DMS153 treated with DMSO at 0.1 percent for 48 hours (cell line): Measurements from ENCODE around the gene RGS19.

Experiments
- DNase-seq: peaks from one replicate; lab custom pipeline; 2025; ENCODE audit not compliant: unreplicated experiment; lab: John Stamatoyannopoulos, UW

Gene RGS19

GRCh38 chr20:64037199-64037497 lies 42.2 kb downstream of the RGS19 start:
- DNase-seq = no peak

DNA sequence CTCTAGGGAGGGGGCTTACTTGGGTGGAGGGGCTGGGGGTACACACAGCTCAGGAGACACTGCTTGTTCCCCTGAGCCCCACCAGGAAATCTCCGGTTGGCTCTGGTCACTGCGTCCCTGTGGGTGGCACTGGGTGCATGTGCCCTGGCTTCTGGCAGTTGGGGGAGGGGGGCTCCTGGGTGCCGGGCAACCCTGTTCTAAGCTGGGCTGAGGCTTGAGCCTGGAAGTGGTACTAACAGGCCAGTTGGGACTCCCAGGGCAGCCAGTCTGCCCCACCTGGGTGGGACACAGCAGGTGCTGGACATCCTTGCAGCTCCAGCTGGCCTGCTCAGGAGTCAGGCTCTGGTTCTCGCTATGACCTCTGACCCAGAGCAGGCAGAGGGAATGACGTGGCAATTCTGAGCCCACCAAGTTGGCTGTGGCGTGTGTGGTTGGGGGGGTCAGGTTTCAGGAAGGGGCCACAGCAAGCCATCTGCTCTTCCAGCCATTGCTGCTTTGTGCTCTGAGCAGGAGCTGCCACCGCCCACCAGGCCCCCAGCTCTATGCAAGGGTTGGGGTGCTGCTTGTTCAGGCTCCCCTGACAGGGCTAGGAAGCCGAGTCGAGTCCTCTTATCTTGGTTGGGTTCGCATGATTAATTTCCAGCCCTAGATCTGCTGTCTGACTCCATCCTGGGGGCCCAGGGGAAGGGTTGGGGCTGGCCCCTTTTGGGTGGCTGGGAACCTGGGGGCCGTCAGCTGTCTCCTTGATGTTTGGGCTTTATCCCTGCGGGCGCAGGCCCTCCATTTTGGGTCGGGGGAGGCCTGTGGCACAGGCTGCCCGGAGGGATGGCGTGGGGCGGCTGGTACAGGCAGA lies 42.7 kb downstream of the RGS19 start:
- DNase-seq = no peak

DNA sequence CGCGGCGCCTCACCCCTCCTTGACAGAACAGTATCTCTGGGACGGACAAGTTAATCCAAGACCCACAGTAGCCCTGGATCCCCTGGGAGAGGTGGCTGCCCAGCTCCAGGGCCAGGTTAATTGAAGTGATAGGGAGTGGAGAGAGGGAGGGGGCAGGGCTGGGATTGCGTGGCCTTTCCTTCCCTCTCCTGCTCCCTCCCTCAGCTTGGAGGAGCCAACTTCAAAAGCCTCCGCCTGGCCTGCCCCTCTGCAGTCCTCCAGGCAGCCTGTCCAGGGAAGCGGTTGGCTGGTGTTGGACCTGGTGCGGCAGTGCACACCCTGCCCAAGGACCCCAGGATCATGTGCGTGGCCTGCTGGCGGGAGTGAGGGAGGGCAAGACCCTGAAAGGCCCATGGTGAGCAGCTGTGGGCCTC lies 43.4 kb downstream of the RGS19 start, which contains the start of gene C20orf204:
Gene C20orf204 (plus strand): TSS at position 250 of the 413 bp plus-strand sequence. CDS start 142 bp downstream, at position 392.
- DNase-seq = no peak

GRCh38 chr20:64035066-64035932 lies 44.0 kb downstream of the RGS19 start:
- DNase-seq = no peak

DNA sequence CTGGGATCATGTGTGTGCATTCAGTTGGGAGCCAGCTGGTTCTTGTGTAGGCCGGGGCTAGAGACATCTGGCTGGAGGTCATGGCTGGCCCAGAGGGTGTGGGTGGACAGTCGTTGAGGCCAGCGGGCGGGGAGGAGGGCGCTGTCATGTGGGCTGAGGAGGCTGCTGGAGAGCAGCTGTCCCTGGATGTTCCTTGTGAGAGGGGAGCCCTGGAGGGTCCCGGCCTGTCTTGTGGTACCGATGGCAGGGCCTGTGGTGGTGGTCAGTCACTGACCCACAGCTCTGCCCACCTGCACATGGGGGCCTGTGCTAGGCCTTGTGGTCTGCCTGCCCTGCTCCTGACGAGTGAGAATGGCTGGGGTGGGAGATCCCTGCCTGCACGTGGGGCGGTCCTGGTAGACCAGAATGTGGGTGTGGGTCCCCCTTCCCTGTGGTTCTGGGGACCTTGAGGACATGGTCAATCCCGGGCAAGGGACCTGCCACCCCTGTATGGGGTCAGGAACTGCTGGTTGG lies 45.3 kb downstream of the RGS19 start:
- no peak for DNase-seq

- no peak for DNase-seq
These were observed 46.4 kb downstream of the RGS19 start for GRCh38 chr20:64032706-64033624.

GRCh38 chr20:64031822-64032314 lies 47.5 kb downstream of the RGS19 start:
- DNase-seq = no peak

- DNase-seq = no peak
These were observed 48.8 kb downstream of the RGS19 start for GRCh38 chr20:64030371-64031134.

- DNase-seq = no peak
These were observed 49.8 kb downstream of the RGS19 start for GRCh38 chr20:64029293-64030117.

DNA sequence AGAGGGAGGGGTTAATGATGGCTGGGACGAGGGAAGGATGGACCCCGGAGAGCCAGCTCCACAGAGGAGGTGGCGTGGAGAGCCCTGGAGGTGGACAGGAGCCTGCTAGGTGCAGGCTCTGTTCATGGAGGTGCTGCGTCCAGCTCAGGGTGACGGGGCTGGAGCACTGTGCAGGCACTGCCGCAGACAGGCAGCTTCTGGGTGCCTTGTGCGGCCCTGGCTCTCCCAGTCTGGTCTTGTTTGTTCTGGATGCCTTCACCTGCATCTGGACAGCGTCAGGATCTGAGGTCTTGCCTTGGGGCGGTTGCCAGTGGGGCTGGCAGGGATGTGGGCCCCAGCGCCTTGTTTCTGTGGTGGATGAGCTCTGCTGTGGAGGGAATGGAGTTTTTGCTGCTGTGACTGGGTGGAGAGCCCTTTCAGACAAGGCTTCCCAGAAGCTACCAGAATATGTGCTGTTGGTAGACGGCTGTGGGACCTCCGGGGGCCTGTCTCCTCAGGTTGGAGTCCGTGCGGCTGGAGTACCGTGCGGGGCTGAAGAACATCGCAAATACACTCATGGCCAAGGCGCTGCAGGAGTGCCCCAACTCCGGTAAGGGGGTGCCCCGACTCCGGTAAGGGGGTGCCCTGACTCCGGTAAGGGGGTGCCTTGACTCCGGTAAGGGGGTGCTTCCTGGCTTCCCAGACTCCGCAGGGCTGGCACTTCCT lies 51.2 kb downstream of the RGS19 start:
- no peak for DNase-seq

DNA sequence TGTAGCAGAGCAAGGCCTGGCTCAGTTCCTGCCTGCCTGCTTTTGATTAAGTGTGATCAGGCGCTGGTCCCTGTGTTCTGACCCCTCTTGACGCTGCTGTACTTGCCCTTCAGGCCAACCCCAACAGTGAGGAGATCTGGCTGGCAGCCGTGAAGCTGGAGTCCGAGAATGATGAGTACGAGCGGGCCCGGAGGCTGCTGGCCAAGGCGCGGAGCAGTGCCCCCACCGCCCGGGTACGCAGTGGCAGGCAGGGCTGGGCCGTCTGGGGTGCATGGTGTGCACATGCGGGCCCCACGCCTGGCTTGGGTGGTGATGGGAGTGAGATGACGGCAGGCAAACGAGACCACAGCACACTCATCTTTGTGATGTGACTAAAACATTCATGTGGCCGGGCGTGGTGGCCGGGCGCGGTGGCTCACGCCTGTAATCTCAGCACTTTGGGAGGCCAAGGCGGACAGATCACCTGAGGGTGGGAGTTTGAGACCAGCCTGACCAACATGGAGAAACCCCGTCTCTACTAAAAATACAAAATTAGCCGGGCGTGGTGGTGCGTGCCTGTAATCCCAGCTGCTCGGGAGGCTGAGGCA lies 53.4 kb downstream of the RGS19 start:
- no peak for DNase-seq

DNA sequence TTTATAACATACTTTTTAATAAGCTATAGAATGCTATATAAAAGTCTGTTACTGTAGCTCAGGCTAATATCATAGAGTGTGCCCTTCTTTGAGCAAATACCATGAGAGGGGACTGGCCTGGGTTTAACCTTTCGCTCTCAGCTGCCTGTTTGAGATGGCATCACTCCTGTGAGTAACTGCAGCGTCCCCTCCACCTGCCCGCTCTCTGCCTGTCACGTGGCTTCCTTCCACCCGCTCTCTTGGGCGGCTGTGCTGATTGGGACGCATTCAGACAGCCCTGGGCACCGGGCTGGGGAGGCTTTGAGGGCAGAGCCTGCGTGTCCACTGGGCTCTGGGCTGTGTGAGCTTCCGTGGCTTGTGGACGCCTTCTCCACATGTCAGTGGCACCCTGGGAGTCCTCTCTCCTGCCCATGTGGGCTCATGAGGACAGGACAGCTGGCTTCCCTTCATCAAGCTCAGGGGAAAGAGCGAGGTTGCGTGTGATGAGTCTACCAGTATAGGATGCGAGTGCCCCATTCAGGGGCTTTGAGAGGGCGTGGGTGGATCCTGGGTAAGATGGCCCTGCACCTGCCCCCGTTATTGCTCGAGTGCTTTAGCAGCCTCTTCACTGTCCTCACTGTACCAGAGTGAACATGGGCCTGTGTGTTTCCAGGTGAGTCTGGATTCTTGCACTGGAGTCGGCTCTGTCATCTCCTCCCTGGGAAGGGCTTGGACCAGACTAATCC lies 54.1 kb downstream of the RGS19 start:
- no peak for DNase-seq

GRCh38 chr20:64024141-64024990 lies 55.0 kb downstream of the RGS19 start:
- no peak for DNase-seq

DNA sequence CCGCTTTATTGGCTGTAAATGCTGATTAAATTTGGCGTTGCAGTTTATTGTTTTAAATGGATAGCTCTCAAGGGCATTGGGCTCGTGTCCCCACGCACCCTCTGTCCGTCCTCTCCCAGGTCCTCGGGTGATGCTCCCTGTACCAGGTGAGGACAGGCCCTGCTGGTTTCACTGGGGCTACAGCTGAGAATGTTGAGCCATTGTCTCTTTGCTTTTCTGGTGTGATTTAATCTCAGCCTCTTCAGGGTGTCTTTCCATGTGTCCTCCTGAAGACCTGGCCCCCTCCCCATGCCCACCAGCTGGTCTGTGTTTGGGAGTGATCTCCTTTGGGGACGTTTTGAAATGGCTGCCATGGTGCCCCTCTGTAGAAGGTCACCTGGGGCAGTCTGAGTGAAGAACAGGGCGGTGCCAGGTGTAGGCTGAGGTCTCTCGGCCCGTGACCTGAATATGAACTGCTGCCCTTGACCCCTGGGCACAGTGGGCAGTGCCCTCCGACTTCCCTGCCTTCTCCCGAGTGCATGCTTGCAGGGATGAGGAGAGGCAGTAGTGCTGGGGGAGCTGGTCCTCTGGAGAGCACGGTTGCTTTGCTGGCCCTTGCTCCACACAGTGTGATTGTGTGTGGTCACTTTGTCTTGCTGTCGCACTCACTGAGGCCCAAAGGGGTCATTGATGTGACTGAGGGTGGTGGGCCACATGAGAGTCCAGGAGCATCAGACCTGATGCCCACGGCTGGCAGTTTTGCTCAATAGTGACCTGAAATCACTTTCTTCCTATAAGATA lies 55.8 kb downstream of the RGS19 start:
- no peak for DNase-seq
